GM18867 (cell line): Measurements from ENCODE around the gene ADAM19.

ENCODE experiments used
- ATAC-seq: cut with Tn5 transposase; IDR thresholded peaks from one replicate; pipeline ENCODE4 v1.9.1; 2021; ENCODE audit warnings: mild to moderate bottlenecking, moderate library complexity; ENCODE audit not compliant: unreplicated experiment

The ADAM19 gene

DNA sequence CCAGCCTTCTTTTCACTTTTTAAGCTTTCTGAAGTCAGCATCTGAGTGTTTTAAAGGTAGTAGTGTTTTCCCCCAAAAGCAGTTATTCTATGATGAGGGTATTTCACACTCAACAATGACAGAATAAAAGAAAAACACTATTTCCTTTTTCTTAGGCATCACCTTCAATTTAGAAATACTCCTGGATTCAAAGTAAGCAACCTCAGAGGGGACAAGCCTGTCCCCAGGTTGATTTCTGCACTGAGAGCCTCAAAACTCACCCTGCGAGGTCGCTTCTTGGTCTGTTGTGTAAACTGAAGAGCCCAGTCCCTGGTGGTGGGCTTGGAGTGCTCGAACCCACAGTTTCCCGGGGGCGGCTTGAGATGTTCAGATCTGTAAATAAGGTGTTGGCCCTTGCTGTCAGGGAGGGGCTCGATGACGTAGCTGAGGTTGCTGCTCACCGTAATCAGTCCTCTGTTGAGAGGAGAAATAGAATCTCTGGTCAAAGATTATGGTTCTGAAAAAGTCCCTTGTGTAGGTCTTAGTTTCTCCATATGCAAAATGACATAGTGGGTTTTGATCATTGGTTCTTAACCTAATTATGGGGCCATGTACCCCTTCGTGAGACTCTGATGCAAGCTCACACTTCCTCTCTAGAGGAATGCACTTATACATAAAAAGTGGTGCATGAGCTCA lies 55.9 kb downstream of the ADAM19 start:
- ATAC-seq: no peak

GRCh38 chr5:157518963-157519362 lies 56.6 kb downstream of the ADAM19 start:
- ATAC-seq: peak; percentile 90

DNA sequence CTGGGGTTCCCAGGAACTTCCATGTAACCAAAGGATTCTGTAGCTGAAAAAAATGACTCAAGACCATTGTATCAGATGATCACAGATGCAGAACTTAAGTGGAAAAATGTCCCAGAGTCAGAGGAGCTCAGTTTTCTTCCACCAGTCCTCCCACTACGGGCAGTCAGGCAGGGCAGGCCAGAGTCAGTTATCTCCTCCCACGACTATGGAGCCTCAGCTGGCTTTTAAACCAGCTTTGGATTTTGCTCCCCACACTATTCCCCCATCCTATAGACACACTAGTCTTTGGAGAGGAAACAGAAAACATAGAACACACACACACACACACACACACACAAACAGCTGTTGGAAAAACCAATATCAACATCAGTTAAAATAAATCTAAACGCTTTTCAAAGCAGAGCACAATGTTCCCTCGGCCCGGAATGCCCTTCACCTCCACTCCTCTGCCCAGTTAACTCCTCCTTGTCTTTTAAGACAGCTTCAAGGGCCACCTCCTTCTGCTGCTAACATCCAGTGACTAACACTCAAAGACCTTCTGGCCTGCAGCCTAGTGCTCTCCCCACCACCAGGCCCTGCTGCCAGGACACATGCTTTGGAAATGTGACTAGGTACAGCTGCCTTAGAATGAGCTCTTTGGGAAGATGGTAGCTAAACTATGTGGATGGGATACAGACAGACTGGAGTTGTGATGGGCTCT lies 58.8 kb downstream of the ADAM19 start:
- no peak for ATAC-seq

DNA sequence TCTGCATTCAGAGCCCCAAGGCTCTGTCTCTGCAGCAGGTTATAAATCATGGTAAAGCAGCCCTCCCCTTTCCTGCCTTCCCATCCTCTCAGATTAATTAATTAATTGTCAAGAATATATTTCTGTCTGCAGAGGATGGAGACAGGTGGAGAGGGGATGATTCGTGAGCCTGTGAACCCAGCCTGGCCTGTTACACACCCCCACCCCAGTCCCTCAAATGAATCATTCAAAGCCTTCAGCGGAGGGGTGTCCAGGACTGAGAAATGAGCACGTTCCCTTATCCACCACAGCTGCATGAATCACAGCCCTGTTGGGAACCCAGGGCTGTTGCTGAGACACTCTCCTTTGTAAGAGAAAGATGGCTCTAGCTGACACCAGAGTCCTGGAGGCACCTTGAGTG lies 59.6 kb downstream of the ADAM19 start:
- no peak for ATAC-seq

GRCh38 chr5:157514974-157515373 lies 60.6 kb downstream of the ADAM19 start:
- no peak for ATAC-seq

DNA sequence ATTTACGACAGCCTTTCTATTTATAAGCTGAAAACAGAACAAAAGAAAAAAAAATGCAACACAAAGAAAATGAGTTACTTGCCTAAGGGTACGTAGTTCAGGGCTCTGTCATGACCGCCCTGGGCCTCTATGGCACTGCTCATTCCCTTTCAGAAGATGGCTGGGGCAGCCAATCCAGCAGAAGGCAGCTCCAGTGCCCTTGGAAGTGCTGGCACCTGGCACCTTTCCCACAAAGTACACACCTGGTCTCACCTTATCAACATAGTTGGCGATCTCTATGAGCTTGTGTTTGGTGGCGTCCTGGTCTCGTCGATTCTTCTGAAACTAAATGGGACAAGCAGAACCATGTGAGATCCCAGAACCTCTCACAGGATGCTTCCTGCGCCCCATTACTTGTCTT lies 62.4 kb downstream of the ADAM19 start:
- ATAC-seq: no peak

GRCh38 chr5:157511651-157512644 lies 63.6 kb downstream of the ADAM19 start:
- ATAC-seq: no peak

DNA sequence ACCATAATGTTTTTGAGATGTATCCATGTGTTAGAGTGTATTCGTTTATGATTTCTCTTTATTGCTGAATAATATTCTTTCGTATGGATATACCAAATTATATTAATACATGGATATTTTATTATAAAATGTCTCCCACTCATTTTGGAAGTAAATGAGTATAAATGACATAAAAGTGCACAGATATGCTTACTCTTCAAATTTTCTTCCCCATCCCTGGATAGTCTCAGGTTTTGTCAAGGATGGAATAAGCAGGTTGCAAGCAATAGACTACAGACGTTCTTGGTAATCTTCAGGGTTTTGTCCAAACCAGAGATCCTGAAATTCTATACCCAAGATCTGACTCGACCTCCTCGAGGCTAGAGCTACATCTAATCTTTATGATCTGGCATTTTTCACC lies 64.9 kb downstream of the ADAM19 start:
- no peak for ATAC-seq

- no peak for ATAC-seq
Observed at GRCh38 chr5:157509587-157509986, 66.0 kb downstream of the ADAM19 start.

DNA sequence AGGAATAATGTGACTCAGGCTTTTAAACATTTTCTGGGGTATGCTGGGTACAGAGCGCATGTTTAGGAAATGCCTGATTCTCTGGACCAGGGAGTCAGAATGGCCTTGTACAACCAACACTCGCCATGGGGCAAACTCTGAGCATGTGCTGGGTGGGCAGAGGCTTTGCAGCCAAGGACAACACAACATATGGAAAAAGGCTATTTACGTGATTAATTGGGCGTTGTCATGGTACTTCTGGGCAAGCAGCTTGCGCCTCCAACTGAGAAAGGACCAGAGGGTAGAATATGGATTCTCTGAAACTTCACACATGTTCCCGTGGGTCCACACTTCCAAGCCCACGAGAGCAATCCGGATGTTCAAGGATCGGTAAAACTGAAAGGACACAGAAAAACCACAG lies 66.5 kb downstream of the ADAM19 start:
- no peak for ATAC-seq

- ATAC-seq: no peak
Observed at GRCh38 chr5:157506981-157507780, 68.4 kb downstream of the ADAM19 start.

- ATAC-seq: no peak
Observed at GRCh38 chr5:157506066-157506590, 69.4 kb downstream of the ADAM19 start.

GRCh38 chr5:157505496-157505895 lies 70.1 kb downstream of the ADAM19 start:
- no peak for ATAC-seq

DNA sequence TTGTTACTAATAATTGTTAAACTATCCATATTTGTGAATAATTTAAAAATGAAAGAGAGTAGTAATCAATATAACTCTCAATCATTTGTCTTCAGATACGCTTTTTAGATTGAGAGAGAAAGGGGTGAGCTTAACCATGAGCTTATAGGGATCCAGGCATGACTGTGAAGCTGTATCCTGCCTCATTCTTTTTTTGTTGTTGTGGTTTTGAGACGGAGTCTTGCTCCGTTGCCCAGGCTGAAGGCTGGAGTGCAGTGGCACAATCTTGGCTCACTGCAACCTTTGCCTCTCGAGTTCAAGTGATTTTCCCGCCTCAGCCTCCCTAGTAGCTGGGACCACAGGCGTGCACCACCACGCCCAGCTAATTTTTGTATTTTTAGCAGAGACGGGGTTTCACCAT lies 71.5 kb downstream of the ADAM19 start:
- ATAC-seq: no peak

DNA sequence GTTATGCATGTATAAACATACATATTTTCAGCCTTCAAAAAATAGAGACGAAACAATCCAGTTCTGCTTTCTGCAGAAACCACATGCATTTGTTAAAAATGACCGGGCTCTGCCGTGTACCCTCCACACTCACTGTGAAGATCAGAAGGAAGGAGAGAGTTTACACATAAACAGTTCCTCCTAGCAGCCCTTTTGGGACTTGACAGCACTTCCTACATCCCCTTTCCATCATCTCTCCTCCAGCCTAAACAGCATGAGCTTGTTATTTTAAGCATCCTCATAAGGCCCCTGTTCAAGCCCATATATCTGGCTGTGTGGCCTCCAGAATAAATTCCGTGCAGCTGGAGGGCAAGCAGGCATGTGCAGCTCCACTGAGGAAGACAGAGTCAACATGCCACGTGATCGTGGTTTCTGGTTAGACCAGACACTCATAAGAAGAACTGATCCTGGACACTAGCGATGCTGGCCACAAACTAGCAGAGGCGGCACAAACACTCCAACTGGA lies 73.4 kb downstream of the ADAM19 start:
- ATAC-seq: peak; percentile 87

- ATAC-seq: no peak
Observed at GRCh38 chr5:157497875-157498611, 77.5 kb downstream of the ADAM19 start.

DNA sequence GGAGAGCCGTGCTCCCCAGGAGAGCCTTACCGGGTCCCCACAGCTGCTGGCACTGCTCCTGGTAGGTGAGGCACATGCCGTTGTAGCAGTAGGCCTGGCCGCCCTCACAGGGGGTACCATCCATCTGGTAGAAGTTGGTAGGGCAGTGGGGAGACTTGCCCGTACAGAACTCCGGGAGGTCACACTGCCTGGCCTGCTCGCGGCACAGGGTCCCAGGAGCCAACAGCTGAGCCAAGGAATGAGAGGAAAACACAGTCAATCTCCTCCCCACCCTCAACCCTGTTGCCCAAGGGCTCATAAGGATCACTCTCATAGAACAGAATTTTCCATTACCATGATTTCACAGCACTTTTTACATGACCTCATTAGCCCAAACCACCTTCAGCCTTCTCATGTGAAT lies 78.7 kb downstream of the ADAM19 start:
- ATAC-seq: no peak

GRCh38 chr5:157494178-157494832 lies 81.3 kb downstream of the ADAM19 start:
- no peak for ATAC-seq

GRCh38 chr5:157492886-157493285 lies 82.7 kb downstream of the ADAM19 start:
- ATAC-seq: no peak
